HAP-1 (cell line): ENCODE measurements around the gene MMAA.

Experiments
- DNase-seq, 2 experiments: peaks; one replicate each; pipeline ENCODE4 v3.0.0-alpha.2; 2016 to 2020; ENCODE audit warnings: low spot score in 2 of 2
- H3K27me3 ChIP-seq: fragments of 250-450 bp; sonication (Bioruptor Pico); 2 replicates; pipeline ENCODE4 v1.5.1; 2020; ENCODE audit warnings: low read depth, mild to moderate bottlenecking, moderate library complexity
- H3K36me3 ChIP-seq: fragments of 250-450 bp; sonication (Bioruptor Pico); replicated peaks from 2 replicates; pipeline ENCODE4 v1.5.1; 2020; ENCODE audit warnings: mild to moderate bottlenecking
- H3K4me1 ChIP-seq: fragments of 250-450 bp; sonication (Bioruptor Pico); 2 replicates; pipeline ENCODE4 v1.5.1; 2020; ENCODE audit warnings: mild to moderate bottlenecking
- H3K4me3 ChIP-seq: fragments of 250-450 bp; sonication (Bioruptor Pico); 2 replicates; pipeline ENCODE4 v1.5.1; 2020; ENCODE audit warnings: mild to moderate bottlenecking, moderate library complexity
- H3K9me3 ChIP-seq: fragments of 250-450 bp; sonication (Bioruptor Pico); 2 replicates; pipeline ENCODE4 v1.5.1; 2020; ENCODE audit warnings: mild to moderate bottlenecking, moderate library complexity
- in situ Hi-C: fragments of 300-500 bp; cut with MboI; formaldehyde crosslinking; loops from 3 replicates; pipeline ENCODE4 v1.14.3; 2020; ENCODE audit warnings: low sequenced_read_pairs, inconsistent platforms, mixed read lengths

Gene MMAA

GRCh38 chr4:145698507-145698906 is 79.3 kb downstream of the MMAA start:
- no peak for DNase-seq
- in situ Hi-C loops, result no loop called here
- Histone ChIP-seq H3K4me3 (no peak overlapping the region), H3K9me3 (no peaks in the 10 kb centered on the region), H3K4me1 (no peaks in the 10 kb centered on the region), H3K36me3 (no peaks in the 10 kb centered on the region), H3K27me3 (no peaks in the 10 kb centered on the region)

GRCh38 chr4:145703850-145704497 is 84.8 kb downstream of the MMAA start:
- in situ Hi-C loops, result no loop called here
- Histone ChIP-seq H3K4me1 (no peaks in the 10 kb centered on the region), H3K9me3 (no peaks in the 10 kb centered on the region), H3K27me3 (no peaks in the 10 kb centered on the region), H3K36me3 (no peaks in the 10 kb centered on the region), H3K4me3 (no peak overlapping the region)
- DNase-seq, result no peak

- in situ Hi-C loops, result no loop called here
- H3K4me3 ChIP-seq, result no peak overlapping the region
- no peaks in the 10 kb centered on the region for H3K4me1 ChIP-seq
- DNase-seq, result no peak
- no peaks in the 10 kb centered on the region for H3K36me3 ChIP-seq
- H3K27me3 ChIP-seq, result 0 out of 2 replicates have a peak, but pooled peaks cover 1% of the 10 kb centered on the region
- no peaks in the 10 kb centered on the region for H3K9me3 ChIP-seq
Measured at GRCh38 chr4:145709336-145709735, 90.2 kb downstream of the MMAA start.
